A549 treated with Mapracorat at 1 μM for 4 hours (cell line): ENCODE results near the gene COMMD10. TPM values are rescaled to one million over a fixed set of nuclear protein-coding genes. Genes with fewer than 3 reads are reported as not detected.

Experiments used
- total RNA-seq: library from RNA; stranded (reverse); fragments of 200-300 nt; extraction: Qiagen RNA extraction; gene quantifications from 5 replicates; pipeline ENCODE4 v1.2.3, GENCODE V29; 2022

COMMD10 gene
- 35.2 to 40.8 TPM (median 37.0 TPM) in 5 replicates for total RNA-seq

DNA sequence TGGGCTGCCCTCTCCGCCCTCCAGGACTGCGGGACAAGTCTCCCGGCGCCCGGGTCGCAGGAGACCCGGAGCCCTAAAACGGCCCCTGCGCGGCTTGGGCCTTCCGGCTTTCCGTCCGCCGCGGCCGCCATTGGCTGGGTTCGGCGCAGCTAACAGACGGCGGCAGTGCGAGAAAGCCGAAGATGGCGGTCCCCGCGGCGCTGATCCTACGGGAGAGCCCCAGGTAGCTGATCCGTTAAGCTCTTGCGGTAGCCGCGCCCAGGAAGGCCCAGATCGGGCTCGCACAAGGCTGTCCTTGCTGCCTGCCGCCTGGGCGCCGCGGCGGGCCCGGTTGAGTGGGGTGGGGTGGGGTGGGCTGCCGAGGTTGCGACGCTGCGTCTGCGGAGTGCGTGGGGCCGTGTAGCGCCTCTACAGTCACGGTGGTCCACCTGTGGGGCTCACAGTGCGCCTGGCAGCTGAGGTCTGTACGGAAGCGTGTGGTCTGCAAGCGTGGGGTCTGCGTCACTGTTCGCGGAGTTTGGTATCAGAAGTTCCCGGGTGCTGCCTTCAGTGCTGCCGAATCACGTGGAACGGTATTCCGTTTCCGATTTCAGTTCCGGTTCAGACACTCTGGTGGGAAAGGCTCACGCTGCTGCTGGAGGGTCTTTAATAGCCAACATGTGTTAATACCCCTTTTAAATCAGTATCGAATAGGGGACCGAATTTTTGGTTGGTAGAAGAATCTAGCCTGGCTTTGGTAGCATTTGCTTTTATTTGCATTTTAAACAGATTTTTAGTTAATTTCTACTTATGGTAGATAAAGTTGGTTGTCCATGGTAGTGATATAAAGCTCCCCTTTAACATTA is at the start of gene COMMD10:
TSS of gene COMMD10 (plus strand) at position 155 of the 845 bp plus-strand sequence.

Other genes starting within 250 kb of the COMMD10 start
- gene ATG12, start 243.5 kb upstream of the COMMD10 start, total RNA-seq = 47.1 to 56.0 TPM (median 49.6 TPM) in 5 replicates
- gene AP3S1, start 243.1 kb upstream of the COMMD10 start, total RNA-seq = 64.8 to 79.1 TPM (median 71.5 TPM) in 5 replicates
- 0.08 to 0.42 TPM (median 0.09 TPM) in 5 replicates for gene LVRN, start 122.5 kb upstream of the COMMD10 start, total RNA-seq
- gene ARL14EPL, start 52.6 kb upstream of the COMMD10 start, total RNA-seq = 0.13 to 0.48 TPM (median 0.19 TPM) in 5 replicates